ENCODE measurements around the gene COTL1. TPM values are rescaled to one million over a fixed set of nuclear protein-coding genes. Genes with fewer than 3 reads are reported as not detected.

Gene COTL1
- total and polyA plus RNA-seq, 2 of the 13 experiments (the other 11 are each of a cell fraction or from before 2014, with no cell fraction given), result 8.7 to 16.9 TPM

DNA sequence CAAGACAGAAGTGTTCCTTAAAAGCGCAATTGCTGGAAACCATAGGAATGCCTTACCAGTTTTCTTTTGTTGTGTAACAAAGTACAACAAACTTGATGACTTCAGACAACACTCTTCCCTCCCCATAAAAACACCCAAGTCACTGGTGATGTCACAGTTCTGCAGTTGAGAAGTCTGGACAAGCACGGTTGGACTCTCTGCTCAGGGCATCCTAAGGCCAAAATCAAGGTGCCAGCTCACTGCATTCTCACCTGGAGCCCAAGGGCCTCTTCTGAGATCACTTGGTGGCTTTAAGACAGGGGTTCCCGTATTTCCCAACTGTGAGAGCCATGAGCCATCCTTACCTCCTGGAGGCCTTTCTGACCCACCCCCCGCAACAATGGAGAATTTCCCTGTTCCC lies 67.8 kb downstream of the COTL1 start:
- intact Hi-C loops (cut with micrococcal nuclease; ENCODE audit: unreplicated experiment) (no loop called here), in situ Hi-C loops (cut with HindIII; ENCODE audit: extremely low pct_ligation_motif_present, low pct_unique_long_range_greater_than_20kb) (no loop called here)
- Histone ChIP-seq H3K27me3 (ENCODE audit: control insufficient read depth in 1 of 2, insufficient read depth in 2 of 2, low read length in 2 of 2) (peaks cover 3 to 41% of the 10 kb centered on the region in 2 experiments; a peak in 4 of 5 replicates), H3K79me2 (ENCODE audit: insufficient read depth, low read length) (no peaks in the 10 kb centered on the region), H4K20me1 (ENCODE audit: insufficient read depth, low read length) (no peaks in the 10 kb centered on the region), H3K4me3 (replicated peaks in 1 of 3; ENCODE audit: insufficient read depth in 1 of 3, low read depth in 2 of 3, low read length in 3 of 3) (no peak overlapping the region), H3K27ac (ENCODE audit: extremely low read length, insufficient read depth, low read length) (no peak overlapping the region), H3K4me2 (ENCODE audit: low read depth, low read length) (no peak overlapping the region), H2AFZ (ENCODE audit: low read length) (no peak overlapping the region), H3K9ac (ENCODE audit: insufficient read depth, low read depth, low read length) (no peak overlapping the region), H3K4me1 (ENCODE audit: insufficient read depth, low read length) (peaks cover 38% of the 10 kb centered on the region), H3K9me3 (ENCODE audit: low read length) (no peaks in the 10 kb centered on the region), H3K36me3 (replicated peaks in 1 of 2; ENCODE audit: control insufficient read depth in 1 of 2, insufficient read depth in 2 of 2, low read length in 2 of 2) (no peaks in the 10 kb centered on the region)
- peak; percentile 42; the same call in 1 of the 2 replicates for TF ChIP-seq CREB1 (IDR thresholded peaks at IDR 0.05)
- TF ChIP-seq CREB1 (CRISPR knock-in tag; IDR thresholded peaks at IDR 0.05), result no peak
- no peak for TF ChIP-seq GABPB1 (CRISPR knock-in tag; IDR thresholded peaks at IDR 0.05)
- DNase-seq (ENCODE audit: low spot score) (no peak), FAIRE-seq (peak; percentile 4), ATAC-seq (no peak)
- BruUV-seq (replicated peaks), result no TSS peak
- ChIA-PET POLR2A (no interaction called here), CTCF (ENCODE audit: low intra/inter-chr PET ratio, low total read pairs) (no interaction called here)
- 52% methylated on average over 4 of the region's 4 CpGs for WGBS (ENCODE audit: low lambda C conversion rate)

- POLR2A ChIA-PET, result no interaction called here
- Histone ChIP-seq H3K9ac (ENCODE audit: insufficient read depth, low read depth, low read length) (no peak overlapping the region), H3K27me3 (ENCODE audit: control insufficient read depth in 1 of 2, insufficient read depth in 2 of 2, low read length in 2 of 2) (peaks cover 3 to 47% of the 10 kb centered on the region in 2 experiments; a peak in 4 of 5 replicates), H3K4me1 (ENCODE audit: insufficient read depth, low read length) (peaks cover 29% of the 10 kb centered on the region), H3K4me3 (replicated peaks in 1 of 3; ENCODE audit: insufficient read depth in 1 of 3, low read depth in 2 of 3, low read length in 3 of 3) (peak overlapping the region in 1 of 3 experiments; percentile 18; a peak in 2 of 6 replicates), H3K27ac (ENCODE audit: extremely low read length, insufficient read depth, low read length) (no peak overlapping the region), H4K20me1 (ENCODE audit: insufficient read depth, low read length) (no peaks in the 10 kb centered on the region), H2AFZ (ENCODE audit: low read length) (no peak overlapping the region), H3K79me2 (ENCODE audit: insufficient read depth, low read length) (no peaks in the 10 kb centered on the region), H3K36me3 (replicated peaks in 1 of 2; ENCODE audit: control insufficient read depth in 1 of 2, insufficient read depth in 2 of 2, low read length in 2 of 2) (no peaks in the 10 kb centered on the region), H3K4me2 (ENCODE audit: low read depth, low read length) (0 out of 2 replicates have a peak overlapping the region, but pooled peaks have one; percentile 9), H3K9me3 (ENCODE audit: low read length) (no peaks in the 10 kb centered on the region)
- intact Hi-C loops (cut with micrococcal nuclease; ENCODE audit: unreplicated experiment), result no loop called here
- FAIRE-seq, result no peak
- 37% methylated on average over 25 of the region's 25 CpGs for WGBS (ENCODE audit: low lambda C conversion rate)
- CTCF ChIA-PET (ENCODE audit: low intra/inter-chr PET ratio, low total read pairs), result no interaction called here
- ATAC-seq, result peak; percentile 45
- in situ Hi-C loops (cut with HindIII; ENCODE audit: extremely low pct_ligation_motif_present, low pct_unique_long_range_greater_than_20kb), result no loop called here
- DNase-seq (ENCODE audit: low spot score), result no peak
- no TSS peak for BruUV-seq (replicated peaks)
- TF ChIP-seq, protein P1, sequence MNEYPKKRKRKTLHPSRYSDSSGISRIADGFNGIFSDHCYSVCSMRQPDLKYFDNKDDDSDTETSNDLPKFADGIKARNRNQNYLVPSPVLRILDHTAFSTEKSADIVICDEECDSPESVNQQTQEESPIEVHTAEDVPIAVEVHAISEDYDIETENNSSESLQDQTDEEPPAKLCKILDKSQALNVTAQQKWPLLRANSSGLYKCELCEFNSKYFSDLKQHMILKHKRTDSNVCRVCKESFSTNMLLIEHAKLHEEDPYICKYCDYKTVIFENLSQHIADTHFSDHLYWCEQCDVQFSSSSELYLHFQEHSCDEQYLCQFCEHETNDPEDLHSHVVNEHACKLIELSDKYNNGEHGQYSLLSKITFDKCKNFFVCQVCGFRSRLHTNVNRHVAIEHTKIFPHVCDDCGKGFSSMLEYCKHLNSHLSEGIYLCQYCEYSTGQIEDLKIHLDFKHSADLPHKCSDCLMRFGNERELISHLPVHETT (CRISPR knock-in tag; conservative IDR thresholded peaks at IDR 0.05), result no peak
- TF ChIP-seq ZNF746 (CRISPR knock-in tag; IDR thresholded peaks at IDR 0.05) (no peak), NR1H2 (CRISPR knock-in tag; IDR thresholded peaks at IDR 0.05; ENCODE audit: borderline replicate concordance, low read depth) (no peak), SOX13 (IDR thresholded peaks at IDR 0.05) (no peak), SOX13 (CRISPR knock-in tag; conservative IDR thresholded peaks at IDR 0.05 in 1 of 2, IDR thresholded peaks at IDR 0.05 in 1 of 2) (no peak), CREM (IDR thresholded peaks at IDR 0.05) (no peak), CREM (CRISPR knock-in tag; IDR thresholded peaks at IDR 0.05) (no peak), ZNF709 (CRISPR knock-in tag; IDR thresholded peaks at IDR 0.05) (no peak), GPN1 (CRISPR knock-in tag; IDR thresholded peaks at IDR 0.05; ENCODE audit: borderline replicate concordance) (no peak), KAT8 (CRISPR knock-in tag; IDR thresholded peaks at IDR 0.05) (no peak), GABPB1 (CRISPR knock-in tag; IDR thresholded peaks at IDR 0.05) (no peak), SALL1 (CRISPR knock-in tag; IDR thresholded peaks at IDR 0.05) (peak; percentile 11; the same call in 1 of the 2 replicates), CREBL2 (CRISPR knock-in tag; IDR thresholded peaks at IDR 0.05; ENCODE audit: borderline replicate concordance) (no peak), ZC3H4 (CRISPR knock-in tag; IDR thresholded peaks at IDR 0.05; ENCODE audit: borderline replicate concordance) (no peak)
Measured at GRCh38 chr16:84548971-84549844, 68.7 kb downstream of the COTL1 start.
